Activated T-cell treated with anti-CD3 and anti-CD28 coated beads, Interleukin-2, amount 50 U/mL, for 48 hours (primary cell): ENCODE data around the gene APOH.

ENCODE experiments used
- DNase-seq, 2 experiments: peaks; one replicate each; pipeline ENCODE4 v3.0.0-alpha.2; 2020

Gene APOH

GRCh38 chr17:66190738-66191592 lies 38.2 kb downstream of the APOH start:
- no peak for DNase-seq

DNA sequence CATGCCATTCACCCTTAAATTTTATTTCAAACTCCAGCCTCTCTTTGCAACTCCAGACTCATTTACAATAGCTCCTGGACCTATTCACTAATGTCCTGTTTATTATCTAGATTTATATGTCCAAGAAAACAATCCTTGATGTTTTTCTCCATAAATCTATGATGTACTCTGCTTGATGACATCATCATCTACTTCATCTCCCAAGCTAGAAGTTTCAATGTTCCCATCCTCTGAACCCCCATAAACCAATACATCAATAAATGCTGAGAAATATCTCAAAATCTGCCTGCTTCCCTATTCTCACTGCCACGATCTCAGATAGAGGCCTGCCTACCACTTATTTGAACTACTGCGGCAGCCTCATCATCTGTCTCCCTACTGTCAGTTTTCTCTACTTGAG lies 41.5 kb downstream of the APOH start:
- no peak for DNase-seq

GRCh38 chr17:66185862-66186261 lies 43.4 kb downstream of the APOH start:
- no peak for DNase-seq

GRCh38 chr17:66184392-66184791 lies 44.8 kb downstream of the APOH start:
- DNase-seq = no peak

DNA sequence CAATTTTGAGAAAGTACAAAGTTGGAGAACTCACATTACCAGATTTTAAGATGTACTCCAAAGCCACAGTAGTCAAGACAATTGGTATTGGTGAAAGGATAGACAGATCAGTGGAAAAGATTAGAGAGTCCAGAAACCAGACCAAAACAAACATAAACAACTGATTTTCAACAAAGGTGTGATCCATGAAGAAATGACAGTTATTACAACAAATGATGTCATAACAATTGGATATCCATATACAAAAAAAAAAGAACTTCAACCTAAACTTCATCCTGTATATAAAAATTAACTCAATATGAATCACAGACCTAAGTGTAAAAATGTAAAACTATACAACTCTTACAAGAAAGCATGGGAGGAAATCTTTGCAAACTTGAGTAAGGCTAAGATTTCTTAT lies 45.7 kb downstream of the APOH start:
- no peak for DNase-seq

DNA sequence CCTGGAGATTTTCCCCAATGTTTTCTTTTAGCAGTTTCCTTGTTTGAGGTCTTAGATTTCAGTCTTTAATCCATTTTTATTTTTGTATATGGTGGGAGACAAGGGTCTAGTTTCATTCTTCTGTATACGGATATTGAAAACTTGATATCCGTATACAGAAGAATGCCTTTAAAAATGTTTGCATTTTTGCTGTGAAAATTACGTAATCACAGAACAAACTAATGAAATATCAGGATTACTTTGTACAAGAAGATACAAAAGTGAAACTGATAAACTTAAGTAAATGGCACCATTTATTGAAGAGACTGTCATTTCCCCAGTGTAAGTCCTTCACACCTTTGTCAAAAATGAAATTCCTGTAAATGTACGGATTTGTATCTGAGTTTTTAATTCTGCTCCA lies 50.6 kb downstream of the APOH start:
- DNase-seq = no peak

DNA sequence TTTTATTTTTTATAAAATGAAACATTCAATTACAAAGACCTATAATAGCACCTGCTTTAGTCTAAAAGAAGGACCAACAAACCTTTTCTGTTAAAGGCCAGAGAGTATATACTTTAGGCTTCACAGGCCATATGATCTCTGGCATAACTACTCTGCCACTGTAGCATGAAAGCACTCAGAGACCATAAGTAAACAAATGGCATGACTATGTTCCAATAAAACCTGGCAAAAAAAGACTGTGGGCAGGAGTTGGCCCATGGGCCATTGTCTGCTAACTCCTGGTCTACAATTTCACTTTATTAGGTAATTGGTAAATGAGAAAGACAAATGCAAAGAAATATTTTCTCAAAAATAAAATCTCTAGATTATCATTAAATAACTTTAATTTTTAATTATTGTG lies 52.2 kb downstream of the APOH start:
- DNase-seq = no peak

DNA sequence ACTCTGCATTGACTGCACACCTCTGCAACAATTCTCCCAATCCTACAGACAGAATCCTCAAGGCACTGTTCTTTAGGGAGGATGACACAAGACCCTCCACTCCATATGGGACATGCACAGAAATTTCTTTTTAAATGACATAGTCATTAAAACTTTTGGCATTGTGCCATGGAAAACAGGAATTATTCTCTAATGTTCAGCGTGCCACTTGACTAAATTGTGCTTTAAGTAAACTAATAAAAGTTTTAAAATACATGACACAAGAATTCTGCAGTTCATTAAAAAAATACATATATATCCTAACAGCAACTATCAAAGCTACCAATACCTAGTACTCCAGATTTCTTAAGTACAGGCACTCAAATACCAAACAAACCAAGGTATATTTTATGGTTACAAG lies 53.3 kb downstream of the APOH start:
- DNase-seq = no peak

DNA sequence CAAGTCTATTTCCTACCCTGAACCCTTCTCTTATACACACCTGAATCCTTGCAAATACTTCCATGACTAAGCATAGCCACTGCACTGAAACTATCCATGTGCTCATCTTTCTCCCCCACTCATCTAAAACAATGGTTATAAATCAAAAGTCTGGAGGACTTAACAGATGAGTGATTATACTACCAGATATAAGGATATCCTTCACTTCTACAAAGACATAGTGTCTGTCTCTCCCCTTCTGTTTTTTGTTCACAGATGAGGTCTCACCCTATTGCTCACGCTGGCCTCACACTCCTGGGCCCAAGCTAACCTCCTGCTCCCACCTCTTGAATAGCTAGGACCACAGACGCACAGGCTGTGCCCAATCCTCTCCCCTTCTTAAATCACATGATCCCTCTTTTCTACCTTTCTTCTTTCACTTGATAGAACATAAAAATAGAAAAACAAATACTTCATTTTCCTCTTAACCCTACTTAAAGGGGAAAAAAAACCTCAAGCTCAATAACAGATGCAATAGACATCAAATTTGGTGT lies 56.5 kb downstream of the APOH start:
- no peak for DNase-seq

- DNase-seq = no peak
Observed at GRCh38 chr17:66172144-66172543, 57.1 kb downstream of the APOH start.

GRCh38 chr17:66171692-66172091 lies 57.5 kb downstream of the APOH start:
- no peak for DNase-seq

GRCh38 chr17:66171172-66171571 lies 58.0 kb downstream of the APOH start:
- DNase-seq = no peak

DNA sequence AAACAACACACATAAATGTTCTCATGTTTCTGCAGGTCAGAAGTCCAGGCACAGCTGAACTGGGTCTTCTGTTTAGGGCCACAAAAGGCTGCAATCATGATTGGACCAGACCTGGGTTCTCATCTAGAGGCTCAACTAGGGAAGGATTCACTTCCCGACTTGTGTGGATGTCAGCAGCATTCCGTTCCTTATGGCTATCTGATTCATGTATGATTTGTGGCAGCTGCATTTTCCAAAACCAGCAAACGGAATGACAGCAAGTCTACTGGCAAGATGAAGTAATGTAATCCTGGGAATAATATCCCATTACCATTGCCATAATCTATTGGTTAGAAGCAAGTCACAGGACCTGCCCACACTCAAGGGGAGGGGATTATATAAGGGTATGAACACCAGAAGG lies 59.4 kb downstream of the APOH start:
- no peak for DNase-seq

DNA sequence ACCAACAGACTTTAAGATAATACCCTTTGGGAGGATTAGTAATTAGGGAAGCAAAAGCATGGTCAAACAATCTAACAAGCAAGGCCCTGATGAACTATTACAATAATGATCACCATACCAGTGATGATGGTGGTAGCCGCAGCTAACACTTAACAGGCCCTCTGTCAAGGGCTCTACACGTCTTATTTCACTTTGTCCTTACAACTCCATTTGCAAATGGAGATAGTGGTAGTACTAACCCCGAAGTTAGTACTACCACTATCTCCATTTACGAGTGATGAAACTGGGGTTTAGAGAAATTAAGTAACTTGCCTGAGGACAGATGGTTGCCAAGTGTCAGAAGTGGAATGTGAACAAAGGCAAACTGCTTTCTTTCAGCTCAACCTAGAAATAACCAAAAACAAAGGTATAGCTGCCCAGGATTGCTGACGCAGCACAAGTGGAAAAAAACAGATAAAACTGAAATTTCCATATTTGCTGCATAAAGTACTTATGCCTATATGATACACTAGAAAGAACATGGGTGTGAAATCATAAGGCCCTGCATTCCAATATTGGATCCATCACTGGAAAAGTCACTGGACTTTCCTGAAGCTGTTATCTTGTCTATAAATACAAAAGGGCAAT lies 61.9 kb downstream of the APOH start:
- no peak for DNase-seq

GRCh38 chr17:66165537-66166123 lies 63.6 kb downstream of the APOH start:
- DNase-seq = no peak
